ENCODE data around the gene RBBP5.

The RBBP5 gene

DNA sequence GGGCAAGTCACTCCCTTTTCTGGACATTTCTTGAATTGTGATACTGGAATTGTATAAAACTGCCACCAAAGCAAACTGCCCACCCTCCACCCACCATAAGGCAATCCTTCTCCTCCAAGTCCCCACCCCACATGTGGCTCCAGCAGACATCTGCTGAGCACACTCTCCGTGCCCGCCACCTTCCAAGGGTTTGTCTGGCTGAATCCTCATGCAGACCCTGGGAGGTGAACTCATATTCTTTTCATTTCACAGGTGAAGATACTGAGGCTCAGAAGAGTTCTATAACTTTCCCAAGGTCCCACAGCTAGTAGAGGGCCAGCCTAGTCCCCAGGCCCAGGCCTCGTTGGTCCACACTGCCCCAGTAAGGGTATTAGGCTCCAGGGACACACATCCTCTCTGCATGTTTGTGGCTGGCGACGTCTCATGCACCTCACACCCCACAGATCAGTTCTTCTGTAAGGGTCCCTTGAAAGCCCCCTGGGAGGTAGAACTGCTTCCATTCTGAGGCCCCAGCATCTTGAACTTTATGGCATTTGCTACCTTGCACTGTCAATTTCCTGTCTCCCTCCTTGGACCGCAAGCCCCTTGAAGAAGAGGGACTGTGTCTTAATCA lies 64.7 kb downstream of the RBBP5 start:
- DNase-seq (ENCODE audit: low spot score): no peak

DNA sequence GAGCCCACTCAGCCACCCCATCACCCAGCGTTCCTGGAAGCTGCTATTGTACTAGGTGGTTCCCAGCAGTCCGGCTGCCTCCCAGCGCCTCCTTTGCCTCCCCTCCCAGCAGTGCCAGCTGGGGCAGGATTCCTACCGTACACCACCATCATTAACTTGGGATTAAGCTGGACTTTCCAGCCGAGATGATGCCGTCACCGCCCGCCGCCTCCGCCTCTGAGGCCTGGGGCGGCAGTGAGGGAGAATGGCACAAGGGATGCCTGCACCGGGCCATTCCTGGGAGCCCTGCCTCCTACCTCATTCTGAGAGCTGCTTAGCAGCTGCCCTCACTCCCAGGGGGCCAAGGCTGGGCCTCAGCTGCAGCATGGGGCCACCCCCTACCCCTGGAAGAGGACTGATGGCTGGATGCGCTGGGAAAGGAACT lies 65.6 kb downstream of the RBBP5 start:
- no peak for DNase-seq (ENCODE audit: low spot score)

DNA sequence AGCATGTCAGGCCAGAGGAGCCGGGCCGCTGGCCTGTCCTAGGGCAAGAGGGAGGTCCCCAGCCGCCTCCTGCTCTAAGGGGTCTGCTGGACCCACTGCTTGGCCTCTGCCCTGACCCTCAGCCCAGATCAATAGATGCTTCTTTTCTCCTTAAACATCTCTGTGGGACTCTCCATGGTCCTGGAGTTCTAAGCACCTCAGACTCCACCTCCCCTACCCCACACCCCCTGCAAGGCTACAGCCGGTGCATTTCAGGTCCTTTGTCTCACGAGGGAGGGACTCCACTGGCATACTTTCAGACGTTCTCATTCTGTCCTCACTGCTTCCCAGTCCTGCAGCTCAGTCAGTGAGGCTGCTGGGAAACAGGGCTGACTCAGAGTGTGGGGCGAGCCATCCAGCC lies 67.8 kb downstream of the RBBP5 start:
- no peak for DNase-seq (ENCODE audit: low spot score)

DNA sequence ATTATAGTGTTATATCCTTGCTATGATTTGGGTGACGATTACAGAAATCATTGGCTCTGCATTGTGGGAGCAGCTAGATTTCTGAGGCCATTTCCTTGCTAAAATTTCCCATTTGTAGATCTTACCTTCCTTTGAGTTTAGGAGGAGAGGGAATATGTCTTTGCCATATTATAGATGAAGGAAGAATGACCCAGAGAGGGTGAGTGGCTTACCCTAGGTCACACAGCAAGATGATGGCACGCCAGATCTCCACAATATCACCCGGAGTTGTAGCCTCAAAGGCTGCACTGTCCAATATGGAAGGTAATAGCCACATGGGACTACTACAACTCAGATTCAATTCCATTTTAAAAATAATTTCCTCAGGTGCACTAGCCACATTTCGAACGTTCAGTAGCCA lies 68.5 kb downstream of the RBBP5 start:
- no peak for DNase-seq (ENCODE audit: low spot score)

DNA sequence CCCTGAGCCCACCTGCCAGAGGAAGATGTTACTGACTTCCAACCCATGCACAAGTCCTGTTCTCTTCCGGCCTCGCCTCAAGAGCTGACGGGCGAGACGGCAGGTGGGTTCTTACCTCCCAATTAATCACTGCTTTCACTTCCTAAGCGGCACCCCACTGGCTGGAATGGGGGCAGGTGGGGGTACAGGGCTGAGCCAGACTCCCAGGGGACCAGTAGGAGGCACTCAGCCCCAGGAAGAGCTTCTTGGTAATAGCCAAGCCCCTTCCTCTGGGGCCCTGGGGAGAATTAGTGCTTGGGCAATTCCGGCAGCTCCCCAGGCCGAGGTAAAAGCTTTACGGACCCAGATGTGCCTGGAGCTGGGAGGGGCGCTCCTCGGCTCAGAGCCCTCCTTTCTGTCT lies 69.1 kb downstream of the RBBP5 start:
- no peak for DNase-seq (ENCODE audit: low spot score)

DNA sequence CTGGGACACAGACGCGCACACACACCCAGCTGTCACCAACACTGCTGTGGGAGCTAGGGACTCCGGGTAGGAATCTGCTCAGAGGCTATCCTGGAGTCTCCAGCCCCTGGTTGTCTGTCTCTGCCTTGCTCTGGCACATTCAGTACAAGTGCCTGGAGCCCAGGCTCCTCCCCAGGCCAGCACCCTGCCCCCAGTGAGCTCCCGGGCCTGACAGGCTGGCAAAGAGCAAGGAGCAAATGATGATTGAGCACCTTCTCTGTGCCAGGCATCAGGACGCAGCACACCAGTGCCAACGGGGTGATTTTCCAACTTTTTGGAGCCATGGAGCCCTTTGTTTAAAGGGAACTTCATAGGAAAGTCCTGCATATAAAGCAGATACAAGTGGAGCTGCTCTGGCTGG lies 72.3 kb downstream of the RBBP5 start:
- no peak for DNase-seq (ENCODE audit: low spot score)

DNA sequence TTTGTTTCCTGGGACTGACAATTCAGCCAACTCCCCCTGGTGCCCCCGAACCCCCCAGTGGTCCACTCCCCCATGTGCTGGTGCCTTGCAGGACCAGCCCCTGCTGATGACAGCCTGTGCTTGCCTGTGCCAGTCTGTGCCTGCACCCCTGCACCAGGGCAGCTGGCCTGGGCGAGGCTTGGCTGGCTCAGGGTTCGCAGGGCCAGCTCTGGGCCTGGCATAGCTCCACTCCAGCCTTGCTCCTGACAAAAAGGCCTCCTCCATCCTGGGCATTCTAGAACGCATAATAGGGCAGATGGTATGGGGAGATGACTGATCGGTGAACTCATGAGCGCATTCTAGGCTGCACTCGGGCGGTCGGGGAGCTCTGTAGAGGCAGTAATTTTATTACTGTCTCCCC lies 73.4 kb downstream of the RBBP5 start:
- DNase-seq (ENCODE audit: low spot score): no peak

DNA sequence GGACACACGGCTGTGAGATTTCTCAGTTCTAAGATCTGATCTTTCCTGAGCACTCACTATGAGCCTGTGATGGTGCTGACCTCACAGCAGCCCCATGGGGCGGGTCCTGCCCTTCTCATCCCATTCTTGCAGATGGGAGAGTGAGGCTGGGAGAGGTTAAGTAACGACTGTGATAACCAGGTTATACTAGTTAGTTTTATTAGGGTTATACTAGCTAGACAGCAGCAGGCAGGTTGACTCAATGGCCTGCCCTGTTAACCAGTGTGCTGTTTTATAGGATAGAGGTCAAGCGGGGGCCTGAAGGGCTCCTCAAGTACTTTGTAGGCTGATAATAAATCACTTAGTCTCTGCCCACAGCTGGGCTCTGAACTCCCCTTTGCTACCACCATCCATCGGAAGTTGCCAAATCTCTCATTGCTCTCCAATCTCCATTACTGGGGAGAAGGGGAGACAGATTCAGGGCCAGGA lies 74.0 kb downstream of the RBBP5 start:
- DNase-seq (ENCODE audit: low spot score): no peak

DNA sequence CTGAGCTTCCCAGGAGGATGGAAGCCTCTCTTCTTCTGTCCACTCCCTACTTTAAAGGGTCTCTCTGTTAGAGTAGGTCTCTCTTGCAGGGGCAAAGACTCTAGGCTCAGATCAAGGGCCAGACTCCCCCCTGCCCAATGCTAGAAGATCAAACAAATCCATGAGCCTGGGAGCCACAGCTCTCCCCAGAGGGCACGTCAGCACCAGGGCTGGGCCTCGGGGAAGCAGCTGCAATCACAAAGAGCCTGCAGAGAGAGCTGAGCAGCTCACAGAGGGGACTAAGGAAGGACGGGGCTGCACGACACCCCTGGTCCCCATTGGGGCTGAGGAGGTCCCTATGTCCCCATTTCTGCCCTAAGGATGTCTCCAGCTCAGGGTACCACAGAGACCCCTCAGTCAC lies 74.9 kb downstream of the RBBP5 start:
- no peak for DNase-seq (ENCODE audit: low spot score)

DNA sequence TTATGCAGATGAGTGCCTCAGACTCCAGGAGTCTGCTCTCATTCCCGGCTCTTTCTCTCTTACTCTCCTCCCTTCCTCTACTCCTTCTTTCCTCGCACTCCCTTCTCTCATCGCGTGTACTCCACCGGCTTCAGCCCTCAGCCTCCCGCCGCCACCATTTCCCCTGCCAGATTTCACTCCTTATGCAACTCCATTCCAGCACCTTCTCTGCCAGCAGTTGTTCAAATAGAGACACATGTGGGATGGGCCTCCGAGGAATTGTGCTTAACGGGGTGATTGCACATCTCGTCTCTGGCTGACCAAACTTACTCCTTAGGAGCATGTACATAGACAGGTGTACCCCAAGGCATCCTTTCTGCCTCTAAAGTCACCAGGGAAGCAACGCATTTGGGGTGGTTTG lies 76.6 kb downstream of the RBBP5 start:
- DNase-seq (ENCODE audit: low spot score): no peak

DNA sequence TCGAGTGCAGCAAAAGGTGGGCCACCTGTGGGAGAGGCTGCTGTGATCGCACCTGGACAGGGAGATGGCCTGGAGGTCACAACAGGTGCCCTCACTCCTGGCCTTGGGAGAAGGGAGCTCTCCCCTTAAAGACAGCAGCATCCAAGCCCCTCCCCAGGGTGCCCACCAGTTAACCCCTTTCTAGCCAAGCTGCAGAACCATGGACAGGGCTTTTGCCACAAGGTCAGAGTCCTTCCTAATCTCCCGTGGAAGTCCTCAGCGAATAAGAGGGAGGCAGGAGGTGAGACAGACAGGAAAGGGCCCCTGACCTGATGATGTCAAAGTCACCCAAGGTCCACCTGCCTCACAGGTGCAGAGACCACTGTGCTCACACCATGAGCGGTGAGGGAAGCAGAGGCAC lies 77.0 kb downstream of the RBBP5 start:
- no peak for DNase-seq (ENCODE audit: low spot score)

DNA sequence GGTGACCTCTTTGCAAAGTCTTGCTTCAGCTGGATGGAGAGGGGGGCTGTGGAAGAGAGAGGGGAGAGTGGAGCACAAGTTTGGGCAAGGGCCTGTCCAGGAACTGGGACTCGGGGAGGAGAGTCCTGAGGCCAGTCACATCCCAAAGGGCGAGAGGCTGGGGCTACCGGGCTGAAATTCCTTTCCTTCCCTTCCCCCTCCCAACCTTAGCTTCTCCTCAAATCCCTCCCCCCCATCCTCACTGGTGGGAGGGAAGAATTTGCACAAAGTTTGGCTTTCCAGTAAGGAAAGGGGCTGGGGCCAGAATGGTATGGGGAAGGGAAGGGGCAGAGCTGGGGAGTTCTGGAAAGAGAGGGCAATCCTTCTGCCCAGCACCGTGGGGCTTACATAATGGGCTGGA lies 77.9 kb downstream of the RBBP5 start:
- DNase-seq (ENCODE audit: low spot score): no peak

DNA sequence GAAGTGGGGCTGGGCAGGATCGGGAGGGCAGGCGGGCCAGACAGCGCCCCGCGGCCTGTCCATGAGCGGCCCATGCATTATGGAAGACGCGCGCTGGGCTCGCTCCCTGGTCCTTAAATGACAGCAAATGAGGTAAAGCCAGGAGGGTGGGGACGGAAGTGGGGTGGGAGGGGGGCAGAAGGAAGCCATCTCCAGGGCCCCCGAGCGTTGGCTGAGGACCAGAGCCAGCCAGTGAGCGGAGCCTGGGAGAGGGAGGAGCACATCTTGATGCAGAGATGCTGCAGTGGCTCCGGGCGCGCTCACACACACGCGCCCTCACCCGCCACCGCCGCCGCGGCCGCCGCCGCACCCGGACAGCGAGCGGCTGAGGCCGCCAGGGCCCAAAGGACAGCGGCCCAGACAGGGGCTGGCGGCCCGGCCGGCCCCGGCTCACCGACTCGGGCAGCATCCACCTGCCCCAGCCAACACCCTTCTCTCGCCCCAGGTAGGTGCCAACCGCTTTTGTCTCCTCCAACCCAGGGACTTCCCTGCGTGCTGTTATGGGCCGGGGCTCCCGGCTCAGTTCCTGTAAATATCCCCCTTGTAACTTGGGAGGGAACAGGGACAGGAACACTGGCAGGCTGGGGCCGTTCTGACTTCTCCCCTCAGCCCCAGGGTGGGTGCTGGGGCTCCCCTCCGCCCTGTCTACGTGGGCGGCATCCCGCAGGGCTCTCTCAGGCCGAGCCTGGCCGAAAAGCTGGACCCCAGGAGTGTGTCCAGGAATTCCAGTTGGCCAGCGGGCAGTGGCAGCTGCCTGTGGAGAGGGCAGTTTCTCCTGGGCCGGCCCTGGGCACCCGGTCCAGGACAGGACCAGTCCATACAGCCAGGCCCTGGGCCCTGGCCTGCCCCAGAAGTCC lies 78.6 kb downstream of the RBBP5 start, which contains the start of gene CNTN2:
Gene CNTN2, plus strand, starts transcription at position 302 of the 896 bp plus-strand sequence. CDS start 9,974 bp downstream, outside the sequence.
- no peak for DNase-seq (ENCODE audit: low spot score)

DNA sequence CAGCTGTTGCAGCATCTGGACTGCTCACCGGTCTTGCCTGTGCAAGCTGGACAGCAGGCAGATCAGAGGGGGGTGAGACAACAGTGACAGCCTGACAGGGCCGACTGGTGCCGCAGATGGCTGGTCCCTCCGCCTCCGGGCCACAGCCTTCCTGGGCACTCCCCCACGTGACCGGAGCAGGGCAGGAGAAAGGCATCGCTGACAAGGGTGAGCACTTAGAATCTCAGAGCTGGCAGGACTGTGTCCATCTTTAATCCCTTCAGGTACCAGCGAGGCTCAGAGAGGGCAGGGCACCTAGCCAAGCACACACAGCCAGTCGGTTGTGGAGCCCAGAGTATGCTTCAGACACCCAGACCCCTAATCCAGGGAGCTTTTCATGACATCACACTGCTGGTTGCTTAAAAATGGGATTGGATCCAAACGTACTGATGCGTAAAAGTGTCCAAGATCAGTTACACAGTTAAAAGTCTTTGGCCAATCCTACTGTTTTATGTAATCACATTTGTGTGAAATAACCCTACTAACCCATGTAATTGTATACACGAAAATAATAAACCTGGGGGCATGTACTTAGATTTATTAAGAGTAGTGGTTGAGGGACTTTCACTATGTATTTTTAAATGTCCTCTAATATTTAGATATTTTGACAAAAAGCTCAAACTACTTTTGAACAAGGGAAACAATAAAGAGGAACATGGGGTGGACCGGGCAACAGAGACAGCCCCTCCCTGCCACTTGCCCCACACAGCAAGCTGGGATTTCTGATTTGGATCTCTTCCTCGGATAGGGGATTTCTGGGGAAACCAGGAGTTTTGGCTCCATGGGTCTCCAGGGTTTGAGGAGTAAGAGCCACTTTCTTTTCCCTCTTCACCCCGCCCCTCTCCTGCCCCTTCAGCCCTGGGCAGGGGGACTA lies 79.5 kb downstream of the RBBP5 start:
- no peak for DNase-seq (ENCODE audit: low spot score)

DNA sequence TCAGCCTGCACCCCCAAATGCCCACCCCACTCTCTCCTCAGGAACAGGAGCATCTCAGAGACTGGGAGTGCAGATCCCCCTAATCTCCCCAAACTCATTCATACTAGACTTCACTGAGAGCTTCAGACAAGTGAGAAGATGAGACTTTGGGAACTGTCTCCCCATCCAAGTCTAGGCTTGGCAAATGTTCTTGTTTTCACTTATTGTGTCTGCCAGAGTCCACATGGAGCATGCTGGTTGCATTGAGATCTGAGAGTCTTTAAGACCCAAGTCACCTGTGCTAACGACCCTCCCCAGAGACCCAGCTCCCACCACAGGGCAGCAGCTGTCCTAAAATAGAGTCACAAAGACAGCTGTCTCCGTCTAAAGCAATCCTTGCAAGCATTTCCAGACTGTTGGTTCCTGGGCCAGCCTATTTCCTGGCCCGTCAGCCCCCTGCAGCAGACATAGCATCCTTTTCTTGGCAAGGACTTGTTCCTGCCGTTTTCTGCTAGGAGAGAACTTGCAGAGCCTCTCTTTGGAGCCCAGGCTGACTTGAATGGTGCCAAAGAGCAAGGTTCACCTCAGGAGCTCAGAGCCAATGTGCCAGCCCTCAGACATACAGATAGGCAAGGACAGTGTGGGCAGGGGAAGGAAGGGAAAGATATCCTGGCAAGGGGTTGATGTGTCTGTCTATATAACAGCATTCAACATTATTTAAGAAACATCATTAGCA lies 80.6 kb downstream of the RBBP5 start:
- no peak for DNase-seq (ENCODE audit: low spot score)

DNA sequence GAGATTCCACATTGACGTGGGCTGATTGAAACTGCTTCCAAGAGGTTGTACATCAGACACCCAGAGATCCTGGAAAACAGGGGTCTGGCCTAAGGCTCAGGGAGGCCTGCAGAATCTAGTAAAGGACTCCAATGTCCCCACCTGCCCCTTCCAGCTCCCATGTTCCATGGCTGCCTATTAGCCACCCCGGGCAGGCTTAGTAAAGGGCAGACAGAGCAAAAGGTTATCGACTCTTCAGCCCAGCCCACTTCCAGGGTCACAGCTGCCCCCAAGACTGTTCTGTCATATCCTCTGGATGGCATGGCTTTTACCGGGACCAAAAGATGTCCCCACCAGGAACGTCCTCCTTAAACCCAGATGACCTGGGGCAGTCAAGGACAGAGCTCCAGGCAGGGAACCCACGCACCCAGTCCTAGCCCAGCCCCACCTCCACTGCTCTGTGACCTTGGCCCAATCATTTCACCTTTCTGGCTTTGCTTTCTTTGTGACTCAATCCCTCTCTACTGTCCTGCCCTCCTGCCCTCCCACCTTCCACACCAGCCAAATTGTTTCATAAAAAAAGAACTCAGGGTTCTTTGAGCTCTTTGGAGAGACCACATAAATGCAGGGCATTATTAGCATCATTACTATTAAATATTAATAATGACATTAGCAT lies 83.5 kb downstream of the RBBP5 start:
- DNase-seq (ENCODE audit: low spot score): no peak

DNA sequence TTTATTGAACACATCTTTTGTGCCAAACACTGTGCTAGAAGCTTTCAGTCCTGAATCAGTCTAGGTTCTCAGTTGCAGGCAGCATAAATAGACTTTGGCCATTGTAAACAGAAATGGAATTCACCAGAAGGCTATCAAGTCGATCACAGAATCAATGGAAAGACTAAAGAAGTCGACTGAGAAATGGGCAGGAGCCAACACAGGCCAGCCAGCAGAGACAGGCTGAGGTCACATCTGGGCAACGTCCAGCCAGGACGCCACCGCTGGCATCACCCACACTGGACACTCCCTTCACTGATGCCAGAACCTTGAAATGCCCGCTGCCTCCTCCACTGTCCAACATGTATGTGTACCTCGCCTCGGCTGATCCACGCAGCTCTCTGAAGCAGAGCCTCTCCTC lies 84.2 kb downstream of the RBBP5 start:
- DNase-seq (ENCODE audit: low spot score): no peak
